Suppressor macrophage treated with lipopolysaccharide for 1 hour (primary cell): ENCODE data around the gene SYNPO.

Experiments used
- DNase-seq, 3 donors: peaks; one replicate each; pipeline ENCODE4 v3.0.0-alpha.2; 2020 to 2022

Gene SYNPO

GRCh38 chr5:150625831-150626746, 14.4 kb upstream of the SYNPO start:
- DNase-seq, result no peak

- peak in 1 of 3 donors; percentile 42 for DNase-seq
Observed at GRCh38 chr5:150626853-150627276, 13.6 kb upstream of the SYNPO start.

GRCh38 chr5:150627731-150628545, 12.5 kb upstream of the SYNPO start:
- DNase-seq, result peak in 1 of 3 donors; percentile 26

- no peak for DNase-seq
Observed at GRCh38 chr5:150628936-150629485, 11.4 kb upstream of the SYNPO start.

GRCh38 chr5:150630016-150630415, 10.4 kb upstream of the SYNPO start:
- DNase-seq, result no peak

GRCh38 chr5:150630461-150631325, 9.8 kb upstream of the SYNPO start:
- no peak for DNase-seq

GRCh38 chr5:150631326-150631701, 9.1 kb upstream of the SYNPO start:
- DNase-seq, result no peak

GRCh38 chr5:150632305-150633160, 7.9 kb upstream of the SYNPO start:
- DNase-seq, result no peak

GRCh38 chr5:150633429-150633828, 7.0 kb upstream of the SYNPO start:
- no peak for DNase-seq

- DNase-seq, result no peak
Observed at GRCh38 chr5:150636391-150637244, 3.8 kb upstream of the SYNPO start.

GRCh38 chr5:150637245-150638052, 3.0 kb upstream of the SYNPO start:
- DNase-seq, result no peak

- DNase-seq, result no peak
Observed at GRCh38 chr5:150638053-150638444, 2.4 kb upstream of the SYNPO start.

- no peak for DNase-seq
Observed at GRCh38 chr5:150638488-150639376, 1.7 kb upstream of the SYNPO start.

- no peak for DNase-seq
Observed at GRCh38 chr5:150639377-150639692, 1.1 kb upstream of the SYNPO start.

GRCh38 chr5:150639751-150640150, 709 bp upstream of the SYNPO start:
- no peak for DNase-seq

- DNase-seq, result no peak
Observed at GRCh38 chr5:150641006-150641570, 628 bp downstream of the SYNPO start.

- no peak for DNase-seq
Observed at GRCh38 chr5:150641824-150642566, 1.5 kb downstream of the SYNPO start.

- DNase-seq, result no peak
Observed at GRCh38 chr5:150642567-150642927, 2.1 kb downstream of the SYNPO start.
